DOHH2 (cell line): Measurements from ENCODE around the gene SPATA25.

Experiments used
- H3F3A ChIP-seq: fragments of 200-600 bp; sonication (generic), shearing (Covaris generic); 2 replicates; pipeline ENCODE4 v1.6.0; 2016; ENCODE audit warnings: antibody characterized with exemption, mild to moderate bottlenecking; ENCODE audit not compliant: control insufficient read depth, insufficient read depth
- H3K27ac ChIP-seq: fragments of 200-600 bp; sonication (generic); 2 replicates; pipeline ENCODE4 v1.5.1; 2014; ENCODE audit warnings: low read depth, mild to moderate bottlenecking, low read length, moderate library complexity
- H3K27me3 ChIP-seq: fragments of 200-600 bp; sonication (generic); 2 replicates; pipeline ENCODE4 v1.6.1; 2014; ENCODE audit warnings: mild to moderate bottlenecking, low read length, mixed read lengths; ENCODE audit not compliant: control insufficient read depth
- H3K36me3 ChIP-seq: fragments of 200-600 bp; sonication (generic); 2 replicates; pipeline ENCODE4 v1.6.1; 2014; ENCODE audit warnings: mild to moderate bottlenecking, low read length, moderate library complexity, mixed read lengths; ENCODE audit not compliant: control insufficient read depth
- H3K4me1 ChIP-seq: fragments of 200-600 bp; sonication (generic); 2 replicates; pipeline ENCODE4 v1.6.1; 2014; ENCODE audit warnings: mild to moderate bottlenecking, low read length, mixed read lengths; ENCODE audit not compliant: control insufficient read depth
- H3K4me2 ChIP-seq: fragments of 200-600 bp; sonication (generic); 2 replicates; pipeline ENCODE4 v1.6.0; 2014; ENCODE audit warnings: mild to moderate bottlenecking, low read length, moderate library complexity
- H3K4me3 ChIP-seq: fragments of 200-600 bp; sonication (generic); 2 replicates; pipeline ENCODE4 v1.5.1; 2014; ENCODE audit warnings: mild to moderate bottlenecking, low read length, mixed read lengths
- H3K79me2 ChIP-seq: fragments of 200-600 bp; sonication (generic); 2 replicates; pipeline ENCODE4 v1.6.1; 2014; ENCODE audit warnings: mild to moderate bottlenecking, low read length, mixed read lengths; ENCODE audit not compliant: control insufficient read depth
- H3K9me2 ChIP-seq: fragments of 200-600 bp; sonication (generic); replicated peaks from 2 replicates; pipeline ENCODE4 v1.6.1; 2014; ENCODE audit warnings: mild to moderate bottlenecking, low read length, mixed read lengths; ENCODE audit not compliant: control insufficient read depth
- H3K9me3 ChIP-seq: fragments of 200-600 bp; sonication (generic); 2 replicates; pipeline ENCODE4 v1.6.1; 2014; ENCODE audit warnings: antibody characterized with exemption, low read length, mixed read lengths; ENCODE audit not compliant: control insufficient read depth, insufficient read depth
- H4K20me1 ChIP-seq: fragments of 200-600 bp; sonication (generic); 2 replicates; pipeline ENCODE4 v1.6.0; 2014; ENCODE audit warnings: low read depth, mild to moderate bottlenecking, antibody characterized with exemption, low read length, moderate library complexity; ENCODE audit not compliant: control insufficient read depth, insufficient read depth
- CTCF ChIP-seq: fragments of 200-600 bp; sonication (generic); IDR thresholded peaks from one replicate; pipeline ENCODE4 v1.5.1; 2014; ENCODE audit warnings: antibody characterized with exemption, mild to moderate bottlenecking, low read depth, low read length; ENCODE audit not compliant: poor library complexity, severe bottlenecking
- EZH2phosphoT487 ChIP-seq: fragments of 200-600 bp; sonication (generic); IDR thresholded peaks from 2 replicates; pipeline ENCODE4 v1.6.1; 2017; ENCODE audit warnings: borderline replicate concordance, mild to moderate bottlenecking, antibody characterized with exemption, low read length, moderate library complexity, mixed read lengths

Gene SPATA25

GRCh38 chr20:45913116-45913515, 25.7 kb upstream of the SPATA25 start:
- TF ChIP-seq EZH2phosphoT487 = no peak
- TF ChIP-seq CTCF = no peak
- Histone ChIP-seq H3K4me2 (no peak overlapping the region), H3K36me3 (no peaks in the 10 kb centered on the region)

GRCh38 chr20:45912344-45912682, 24.9 kb upstream of the SPATA25 start:
- H3K4me2 ChIP-seq = no peak overlapping the region
- TF ChIP-seq EZH2phosphoT487 = no peak
- TF ChIP-seq CTCF = no peak
- no peaks in the 10 kb centered on the region for H3F3A ChIP-seq
- H3K4me1 ChIP-seq = peaks cover 14% of the 10 kb centered on the region
- no peaks in the 10 kb centered on the region for H3K79me2 ChIP-seq
- no peak overlapping the region for H3K4me3 ChIP-seq
- H3K27me3 ChIP-seq = peaks cover 22% of the 10 kb centered on the region
- no peaks in the 10 kb centered on the region for H4K20me1 ChIP-seq
- no peaks in the 10 kb centered on the region for H3K9me2 ChIP-seq
- H3K36me3 ChIP-seq = no peaks in the 10 kb centered on the region
- no peak overlapping the region for H3K27ac ChIP-seq
- no peaks in the 10 kb centered on the region for H3K9me3 ChIP-seq

More at GRCh38 chr20:45913116-45913515, 25.7 kb upstream of the SPATA25 start:
- no peaks in the 10 kb centered on the region for H3K79me2 ChIP-seq
- no peak overlapping the region for H3K4me3 ChIP-seq
- peaks cover 22% of the 10 kb centered on the region for H3K27me3 ChIP-seq
- no peak overlapping the region for H3K27ac ChIP-seq
- no peaks in the 10 kb centered on the region for H3K9me2 ChIP-seq
- H3F3A ChIP-seq = no peaks in the 10 kb centered on the region
- H3K4me1 ChIP-seq = peaks cover 14% of the 10 kb centered on the region
- no peaks in the 10 kb centered on the region for H3K9me3 ChIP-seq
- H4K20me1 ChIP-seq = no peaks in the 10 kb centered on the region

- Histone ChIP-seq H3K27me3 (peaks cover 22% of the 10 kb centered on the region), H3K27ac (no peak within 1 kb of the TSS), H3K79me2 (no peaks in the 10 kb centered on the region), H3K4me2 (peak within 1 kb of the TSS; percentile 26), H3F3A (no peaks in the 10 kb centered on the region), H3K4me1 (peaks cover 14% of the 10 kb centered on the region), H4K20me1 (no peaks in the 10 kb centered on the region), H3K9me3 (no peaks in the 10 kb centered on the region), H3K9me2 (no peaks in the 10 kb centered on the region), H3K4me3 (no peak within 1 kb of the TSS; the same call in 1 of the 2 replicates), H3K36me3 (no peaks in the 10 kb centered on the region)
- TF ChIP-seq CTCF (no peak), EZH2phosphoT487 (no peak)
Observed at GRCh38 chr20:45911486-45912343, 24.3 kb upstream of the SPATA25 start, which contains the start of gene PLTP. Gene PLTP, minus strand, starts transcription at chr20:45912155. Its CDS starts 703 bp downstream, at chr20:45911452.
